HG03571 (cell line): ENCODE results near the gene KIF16B.

Experiments used
- ATAC-seq: cut with Tn5 transposase; IDR thresholded peaks from one replicate; pipeline ENCODE4 v1.9.1; 2021; ENCODE audit not compliant: unreplicated experiment

Gene KIF16B, protein sequence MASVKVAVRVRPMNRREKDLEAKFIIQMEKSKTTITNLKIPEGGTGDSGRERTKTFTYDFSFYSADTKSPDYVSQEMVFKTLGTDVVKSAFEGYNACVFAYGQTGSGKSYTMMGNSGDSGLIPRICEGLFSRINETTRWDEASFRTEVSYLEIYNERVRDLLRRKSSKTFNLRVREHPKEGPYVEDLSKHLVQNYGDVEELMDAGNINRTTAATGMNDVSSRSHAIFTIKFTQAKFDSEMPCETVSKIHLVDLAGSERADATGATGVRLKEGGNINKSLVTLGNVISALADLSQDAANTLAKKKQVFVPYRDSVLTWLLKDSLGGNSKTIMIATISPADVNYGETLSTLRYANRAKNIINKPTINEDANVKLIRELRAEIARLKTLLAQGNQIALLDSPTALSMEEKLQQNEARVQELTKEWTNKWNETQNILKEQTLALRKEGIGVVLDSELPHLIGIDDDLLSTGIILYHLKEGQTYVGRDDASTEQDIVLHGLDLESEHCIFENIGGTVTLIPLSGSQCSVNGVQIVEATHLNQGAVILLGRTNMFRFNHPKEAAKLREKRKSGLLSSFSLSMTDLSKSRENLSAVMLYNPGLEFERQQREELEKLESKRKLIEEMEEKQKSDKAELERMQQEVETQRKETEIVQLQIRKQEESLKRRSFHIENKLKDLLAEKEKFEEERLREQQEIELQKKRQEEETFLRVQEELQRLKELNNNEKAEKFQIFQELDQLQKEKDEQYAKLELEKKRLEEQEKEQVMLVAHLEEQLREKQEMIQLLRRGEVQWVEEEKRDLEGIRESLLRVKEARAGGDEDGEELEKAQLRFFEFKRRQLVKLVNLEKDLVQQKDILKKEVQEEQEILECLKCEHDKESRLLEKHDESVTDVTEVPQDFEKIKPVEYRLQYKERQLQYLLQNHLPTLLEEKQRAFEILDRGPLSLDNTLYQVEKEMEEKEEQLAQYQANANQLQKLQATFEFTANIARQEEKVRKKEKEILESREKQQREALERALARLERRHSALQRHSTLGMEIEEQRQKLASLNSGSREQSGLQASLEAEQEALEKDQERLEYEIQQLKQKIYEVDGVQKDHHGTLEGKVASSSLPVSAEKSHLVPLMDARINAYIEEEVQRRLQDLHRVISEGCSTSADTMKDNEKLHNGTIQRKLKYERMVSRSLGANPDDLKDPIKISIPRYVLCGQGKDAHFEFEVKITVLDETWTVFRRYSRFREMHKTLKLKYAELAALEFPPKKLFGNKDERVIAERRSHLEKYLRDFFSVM (N-terminal part only)

DNA sequence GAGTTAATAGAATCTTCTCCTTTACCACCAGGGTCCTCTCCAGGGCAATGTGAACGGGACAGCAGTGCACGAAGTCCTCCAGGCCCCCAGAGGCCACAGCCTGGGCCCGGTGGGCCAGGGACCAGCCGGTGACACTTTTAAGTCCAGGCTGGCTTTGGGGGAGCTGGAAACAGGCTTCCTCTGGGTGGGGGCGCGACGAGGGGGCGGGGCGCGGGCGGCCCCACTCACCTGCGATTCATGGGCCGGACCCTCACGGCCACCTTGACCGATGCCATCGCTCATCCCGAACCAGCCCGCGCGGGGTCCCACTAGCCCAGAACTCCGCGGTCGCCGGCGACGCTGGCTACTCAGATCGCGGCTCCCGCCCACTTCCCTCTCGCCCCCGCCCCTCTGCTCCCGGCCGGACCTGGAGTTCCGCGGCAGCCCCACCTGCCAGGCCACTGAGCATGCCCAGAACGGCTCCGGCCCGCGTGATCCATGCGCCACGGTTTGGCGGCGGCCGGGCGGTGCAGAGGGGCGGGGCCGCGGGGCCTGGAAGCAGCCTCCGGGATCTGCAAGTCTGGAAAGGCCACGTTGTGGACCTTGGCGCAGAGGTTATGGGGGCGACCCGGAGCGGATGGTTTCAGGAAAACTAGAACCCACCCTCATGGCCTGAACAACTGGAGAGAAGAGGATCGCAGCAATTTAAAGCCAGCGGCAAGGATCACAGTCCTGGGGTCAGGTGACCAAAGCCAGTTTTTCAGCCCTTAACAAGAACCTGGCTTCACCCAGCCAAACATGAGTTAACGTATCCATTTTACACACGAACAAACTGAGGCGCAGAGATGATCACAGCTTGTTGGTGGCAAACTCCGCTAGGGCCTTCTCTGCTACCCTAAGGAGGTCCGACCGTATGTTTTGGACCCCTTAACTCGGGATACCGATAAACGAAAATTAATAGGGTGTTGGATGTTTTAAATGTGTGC is at the start of gene KIF16B:
TSS of gene KIF16B (minus strand) at position 448 of the 965 bp plus-strand sequence. CDS start at position 275, 173 bp downstream.
- ATAC-seq = peak; percentile 79

DNA sequence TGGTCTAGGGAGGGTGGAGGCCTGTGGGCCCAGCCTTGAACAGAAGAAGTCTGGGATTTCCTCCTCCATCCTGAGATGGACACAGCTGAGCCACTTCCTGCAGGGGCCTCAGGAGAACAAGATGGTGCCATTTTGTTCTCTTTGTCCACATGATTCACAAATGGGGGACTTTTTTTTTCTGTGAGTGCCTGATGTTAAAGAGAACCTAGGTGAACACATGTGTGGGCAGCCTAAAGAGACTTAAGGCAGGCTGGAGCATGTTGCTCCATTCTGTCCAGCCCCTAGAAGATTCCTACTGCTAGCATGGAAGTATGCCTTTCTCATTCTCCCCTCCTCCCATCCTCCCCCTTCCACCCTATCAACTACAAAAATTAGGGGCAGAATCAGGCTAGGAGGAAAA is 49.3 kb upstream of the KIF16B start:
- no peak for ATAC-seq

DNA sequence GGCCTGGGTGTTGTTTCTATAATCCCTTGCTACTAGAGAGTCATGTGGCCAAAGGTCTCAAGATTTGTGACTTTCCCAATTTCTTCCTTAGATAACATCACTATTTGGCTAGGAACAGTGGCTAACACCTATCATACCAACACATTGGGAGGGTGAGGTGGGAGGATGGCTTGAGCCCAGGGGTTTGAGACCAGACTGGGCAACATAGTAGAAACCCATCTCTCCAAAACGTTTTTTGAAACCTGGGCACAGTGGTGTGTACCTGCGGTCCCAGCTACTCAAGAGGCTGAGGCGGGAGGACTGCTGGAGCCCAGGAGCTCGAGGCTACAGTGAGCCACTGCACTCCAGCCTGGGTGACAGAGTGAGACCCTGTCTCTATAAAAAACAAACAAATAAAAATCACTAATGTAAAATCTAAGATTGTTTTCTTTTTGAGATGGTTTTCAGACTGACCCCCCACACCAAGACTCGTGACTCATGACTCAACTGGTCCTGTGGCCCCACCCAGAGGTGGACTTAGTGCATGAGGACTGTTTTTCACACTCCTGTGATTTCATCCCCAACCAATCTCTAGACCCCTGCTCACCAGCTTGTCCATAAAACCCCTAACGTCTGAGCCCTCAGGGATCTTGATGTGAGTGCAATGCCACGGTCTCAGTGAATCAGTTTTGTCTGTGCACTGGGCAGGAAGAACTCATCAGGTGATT is 48.3 kb upstream of the KIF16B start:
- ATAC-seq = no peak

DNA sequence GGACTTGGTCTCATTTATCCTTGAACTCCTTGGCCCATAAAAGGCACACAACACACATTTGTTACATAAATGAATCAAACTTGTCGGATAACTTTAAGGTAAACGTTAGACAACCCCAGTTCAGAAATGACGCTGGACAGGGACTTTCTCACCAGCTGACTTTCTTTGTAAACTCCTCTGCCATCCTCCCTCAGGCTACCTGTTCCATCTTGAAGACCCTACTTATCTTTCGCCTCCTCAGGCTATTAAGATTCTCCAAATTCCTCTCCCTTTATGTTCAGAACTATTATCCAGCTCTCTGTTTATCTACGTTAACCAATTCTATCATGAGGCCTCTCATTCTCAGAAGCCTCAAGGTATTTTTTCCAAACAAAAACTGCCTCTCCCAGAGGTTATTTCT is 47.7 kb upstream of the KIF16B start:
- no peak for ATAC-seq

DNA sequence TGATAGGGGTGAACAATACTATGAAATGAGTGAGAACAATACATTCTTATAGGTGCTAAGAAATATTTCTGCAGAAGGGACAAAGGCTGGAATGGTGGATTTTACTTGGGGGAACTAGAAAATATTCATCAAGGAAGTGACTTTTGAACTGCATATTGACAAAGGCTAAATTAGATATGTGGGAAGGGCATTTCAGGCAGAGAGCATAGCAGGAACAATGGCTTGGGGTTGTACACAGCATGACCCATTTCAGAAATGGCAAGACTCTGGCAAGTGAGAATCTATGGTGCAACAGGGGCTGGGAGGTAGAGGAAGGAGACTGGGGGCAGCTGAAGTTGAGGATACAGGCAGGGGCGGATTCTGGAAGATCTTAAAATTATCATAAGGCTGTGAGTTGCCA is 46.7 kb upstream of the KIF16B start:
- no peak for ATAC-seq

DNA sequence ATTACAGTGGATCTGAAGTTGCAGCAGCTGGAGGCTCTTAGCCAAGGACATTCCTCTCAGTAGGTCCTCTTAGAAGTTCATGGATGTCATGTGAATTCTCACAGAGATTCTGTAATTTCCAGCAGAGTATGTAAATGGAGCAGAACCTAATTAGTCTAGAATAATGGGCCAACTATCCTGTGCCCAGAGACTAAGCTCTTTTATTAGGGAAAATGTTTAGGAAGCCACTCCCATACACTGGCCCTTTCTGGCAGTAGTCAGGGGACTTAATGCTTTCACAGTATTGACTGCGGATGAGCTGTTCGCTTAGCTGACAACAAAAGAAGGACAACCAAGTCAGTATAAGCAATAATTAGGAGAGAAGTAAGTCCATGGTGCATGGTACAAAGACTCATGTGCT is 43.8 kb upstream of the KIF16B start:
- no peak for ATAC-seq

DNA sequence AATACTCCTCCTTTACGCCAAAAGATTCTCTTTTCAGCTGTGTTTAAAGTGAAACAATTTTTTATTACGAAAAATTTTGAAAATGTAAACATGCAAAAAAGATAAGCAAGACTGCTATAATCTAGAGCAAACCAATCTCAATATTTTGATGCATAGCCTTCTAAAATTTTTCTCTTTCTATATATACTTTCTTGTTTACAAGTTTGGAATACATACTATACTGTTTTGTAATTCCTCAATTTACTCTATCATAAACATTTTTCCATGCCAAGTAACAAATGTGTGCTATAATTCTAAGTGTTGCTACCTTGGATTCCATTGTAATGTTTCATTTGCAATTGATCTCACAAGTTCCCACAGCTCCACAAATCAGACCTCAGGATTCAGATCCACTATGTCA is 43.1 kb upstream of the KIF16B start:
- no peak for ATAC-seq

DNA sequence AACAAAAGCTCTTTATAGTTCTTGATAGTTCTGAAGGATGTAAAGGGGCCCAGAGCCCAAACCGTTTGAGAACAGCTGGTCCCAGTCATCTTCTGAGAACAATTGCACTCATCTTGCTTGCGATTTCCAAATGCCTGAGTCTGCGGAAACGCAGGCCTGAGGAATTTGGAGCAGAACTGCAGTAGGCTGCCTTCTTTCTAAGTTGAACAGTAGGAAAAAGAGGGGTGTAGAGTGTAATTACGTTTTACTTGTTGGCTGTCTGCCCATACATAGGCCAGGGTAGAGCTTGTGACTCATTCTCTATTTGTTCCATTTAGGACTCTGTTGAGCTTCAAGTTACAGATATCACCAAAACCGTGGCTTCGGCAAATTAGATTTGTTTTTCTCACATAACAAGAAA is 42.0 kb upstream of the KIF16B start:
- ATAC-seq = no peak

DNA sequence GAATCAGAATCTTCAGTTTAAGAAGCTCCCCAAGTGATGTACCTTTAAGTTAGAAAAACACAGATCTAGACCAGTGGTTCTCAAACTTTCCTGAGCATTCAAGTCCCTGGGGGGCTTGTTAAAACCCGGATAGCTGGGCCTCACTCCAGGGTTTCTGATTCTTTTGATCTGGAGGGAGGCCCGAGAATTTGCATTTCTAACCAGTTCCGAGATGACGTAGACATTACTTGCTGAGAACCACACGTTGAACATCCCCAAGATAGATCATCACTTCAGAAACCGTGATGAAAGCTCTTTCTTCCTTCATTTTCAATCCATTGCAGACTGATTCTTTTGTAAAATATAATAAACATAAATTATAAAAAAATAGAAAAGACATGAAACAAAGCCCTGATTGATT is 40.7 kb upstream of the KIF16B start:
- ATAC-seq = no peak

DNA sequence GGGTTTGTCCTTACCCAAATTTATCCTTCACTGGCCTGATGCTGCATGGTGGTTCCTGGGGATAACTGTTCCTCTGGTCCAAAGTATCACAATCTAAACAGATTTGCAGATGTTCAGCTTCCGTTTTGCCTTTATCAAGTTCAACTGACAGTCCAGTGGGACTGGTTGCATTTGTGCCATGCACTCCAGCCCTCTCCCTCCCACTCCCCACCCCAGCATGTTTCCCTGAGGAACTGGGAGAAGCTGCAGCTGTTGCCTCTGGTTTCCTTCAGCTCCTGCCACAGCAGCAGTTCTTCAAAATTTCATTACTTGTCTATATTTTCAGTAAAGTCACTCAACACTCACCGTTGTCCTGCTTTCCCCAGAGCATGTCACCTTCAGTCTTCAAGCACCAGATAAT is 39.5 kb upstream of the KIF16B start:
- ATAC-seq = no peak

DNA sequence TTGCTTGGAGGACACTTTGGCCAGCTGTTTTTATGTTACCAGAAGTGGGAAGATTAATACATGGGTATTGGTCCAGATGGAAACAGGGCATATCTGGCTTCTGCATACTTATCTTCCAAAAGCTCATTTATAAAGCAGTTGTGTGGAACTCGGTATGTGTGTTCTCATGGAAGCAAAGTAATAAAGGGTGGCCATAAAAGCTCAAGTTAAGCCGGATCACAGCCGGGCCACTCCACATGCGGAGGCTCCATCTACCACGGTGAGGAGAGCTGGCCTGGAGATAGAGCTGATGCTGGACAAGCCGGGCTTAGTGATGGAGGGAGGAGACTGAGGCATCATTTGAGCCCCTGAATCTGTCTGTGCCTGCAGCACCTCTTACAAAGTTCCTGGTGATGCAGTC is 38.6 kb upstream of the KIF16B start:
- no peak for ATAC-seq

DNA sequence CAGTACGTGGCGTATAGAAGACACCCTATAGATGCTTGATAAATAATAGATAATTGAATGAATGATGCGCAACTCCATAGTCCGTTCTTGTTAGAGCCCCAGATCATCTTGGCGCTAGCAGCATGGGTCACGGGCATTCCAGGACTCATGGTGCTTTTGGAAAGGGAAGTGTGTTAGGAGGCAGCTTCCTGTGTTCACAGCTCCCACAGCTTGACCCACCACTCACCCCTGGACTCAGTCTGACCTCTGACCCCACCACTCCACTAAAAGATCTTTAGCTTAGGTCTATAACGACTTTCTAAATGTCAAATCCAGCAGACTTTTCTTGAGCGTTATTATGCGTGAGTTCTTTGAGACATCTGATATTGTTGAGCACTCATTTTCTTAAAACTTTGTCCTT is 35.8 kb upstream of the KIF16B start:
- ATAC-seq = no peak

DNA sequence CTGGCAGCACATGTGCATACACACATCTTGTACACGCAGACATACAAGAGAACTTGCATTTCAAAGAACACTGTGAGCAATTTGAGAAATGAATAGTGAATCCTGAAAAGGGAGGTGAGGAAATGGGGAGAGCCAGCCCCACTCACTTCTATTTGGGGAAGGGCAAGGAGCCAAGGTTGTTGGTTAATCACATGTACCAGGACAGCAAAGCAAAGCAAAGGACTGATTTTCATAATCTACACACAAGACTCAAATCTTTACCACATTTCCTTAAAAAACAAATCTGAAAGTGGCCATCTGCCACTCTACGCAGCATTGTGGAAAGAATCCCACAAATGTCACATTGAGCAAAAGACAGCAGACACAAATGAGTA is 35.0 kb upstream of the KIF16B start:
- ATAC-seq = no peak

DNA sequence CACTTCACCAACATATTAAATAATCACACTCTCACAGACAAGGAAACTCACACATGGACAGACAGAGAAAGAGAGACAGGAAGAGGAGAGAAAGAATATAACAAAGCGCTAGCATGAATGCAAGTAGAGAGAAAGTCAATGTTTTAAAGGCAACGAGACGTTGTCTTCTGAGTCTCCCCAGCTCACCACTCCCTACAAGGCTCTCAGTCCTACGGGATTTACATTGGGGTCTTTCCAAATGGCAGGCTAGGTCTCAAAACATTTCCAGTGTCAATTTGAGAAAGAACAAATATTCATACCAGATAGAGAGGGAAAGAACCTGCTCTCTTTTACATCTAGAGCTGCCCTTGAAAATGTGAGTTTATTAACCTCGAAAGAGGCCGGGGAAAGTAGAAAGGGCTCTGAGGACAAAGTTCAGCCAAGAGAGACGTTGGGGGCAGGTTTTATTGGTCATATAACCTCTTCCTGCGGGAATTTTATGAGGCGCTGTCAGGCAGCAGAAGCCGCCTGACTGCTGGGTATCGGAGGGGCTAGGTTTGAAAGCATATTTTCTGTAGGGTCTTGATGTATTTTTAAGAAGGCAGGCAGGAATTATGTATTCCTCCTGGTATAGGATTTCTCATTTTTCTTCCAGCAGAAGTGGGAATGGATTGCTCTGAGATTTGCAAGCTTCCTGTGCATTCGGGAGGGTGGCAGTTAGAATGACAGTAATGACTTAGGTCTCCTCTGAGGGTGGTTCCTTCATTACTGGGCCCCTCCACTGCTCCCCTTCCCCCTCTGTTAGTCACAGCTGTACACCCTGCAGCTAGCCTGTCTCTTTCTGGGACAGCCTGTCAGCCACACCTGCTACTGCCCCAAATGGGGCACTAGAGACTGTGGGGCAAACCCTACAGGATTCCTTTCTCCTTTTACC is 34.4 kb upstream of the KIF16B start:
- no peak for ATAC-seq

DNA sequence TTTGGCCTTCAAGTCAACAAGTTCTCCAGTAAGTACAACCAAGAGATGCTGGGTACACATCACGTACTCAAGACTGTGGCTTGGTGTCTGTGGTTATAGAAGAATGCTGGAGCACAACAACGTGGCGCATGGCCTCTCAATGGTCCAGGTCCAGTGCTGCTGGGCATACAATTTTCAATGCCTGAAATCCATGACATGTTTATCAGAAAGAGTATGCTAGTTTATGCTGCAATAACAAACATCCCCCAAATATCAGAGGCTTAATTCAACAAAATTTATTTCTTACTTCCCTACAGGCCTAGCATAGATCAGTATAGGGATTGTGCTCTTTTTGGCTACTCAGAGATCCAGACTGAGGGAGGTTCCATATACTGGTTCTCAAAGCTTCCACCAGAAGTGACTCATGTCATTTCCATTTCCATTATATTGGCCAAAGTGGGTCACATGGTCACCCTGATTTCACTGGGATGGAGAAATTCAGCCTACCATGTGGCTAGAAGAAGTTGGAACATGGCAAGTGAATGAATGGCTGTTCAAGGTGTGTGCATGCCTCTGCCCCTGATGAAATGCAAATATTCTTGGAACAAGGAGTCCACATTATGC is 33.3 kb upstream of the KIF16B start:
- no peak for ATAC-seq

DNA sequence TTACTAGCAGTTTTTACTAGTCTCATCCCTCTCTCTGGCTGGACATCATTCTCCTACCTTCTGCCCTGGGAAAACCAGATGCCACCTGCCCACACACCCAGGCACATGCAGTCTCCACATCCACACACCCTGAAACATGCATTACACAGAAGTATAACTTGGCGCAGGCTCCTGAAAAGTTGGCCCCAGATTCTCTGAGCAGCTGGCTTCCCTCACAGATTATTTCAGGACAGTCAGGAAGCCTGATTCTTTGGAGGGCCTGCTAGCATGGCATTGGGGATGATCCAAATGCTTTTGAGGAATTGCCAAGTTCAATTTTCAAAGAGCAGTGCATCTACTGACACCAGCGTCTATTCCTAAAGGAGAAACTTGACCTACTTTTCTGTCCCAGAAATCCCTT is 27.8 kb upstream of the KIF16B start:
- ATAC-seq = no peak

DNA sequence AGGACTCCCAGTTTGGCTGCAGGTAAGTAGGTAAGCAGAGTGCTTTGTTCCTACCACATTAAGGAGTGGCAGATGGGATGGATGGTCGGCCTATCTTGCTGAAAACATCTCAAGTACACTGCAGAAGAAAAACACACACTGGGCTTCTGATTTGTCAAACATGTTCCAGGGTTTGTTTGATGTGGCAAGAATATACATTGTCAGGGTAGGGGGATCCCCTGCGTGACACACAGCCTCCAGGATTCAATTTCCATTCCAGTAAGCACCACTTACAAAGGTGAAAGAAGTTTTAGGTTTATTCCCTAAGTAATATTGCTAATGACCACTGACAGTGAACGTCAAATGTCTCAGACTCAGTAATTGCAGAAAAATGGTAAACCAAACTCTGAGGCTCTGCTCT is 26.0 kb upstream of the KIF16B start:
- ATAC-seq = no peak

DNA sequence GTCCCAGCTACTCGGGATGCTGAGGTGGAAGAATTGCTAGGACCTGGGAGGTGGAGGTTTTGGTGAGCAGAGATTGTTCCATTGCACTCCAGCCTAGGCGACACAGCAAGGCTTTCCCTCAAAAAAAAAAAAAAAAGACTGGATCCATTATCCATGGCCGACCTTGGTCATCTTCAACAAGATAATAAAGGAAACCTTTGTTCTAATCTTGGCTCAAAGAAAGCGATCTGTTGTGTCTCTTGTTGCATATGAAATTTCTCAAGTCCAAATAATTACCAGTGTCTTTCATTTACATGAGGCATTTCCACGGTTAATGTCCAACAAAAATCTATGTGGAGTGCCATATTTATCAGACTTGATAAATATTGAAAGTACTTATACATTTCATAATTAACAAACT is 23.7 kb upstream of the KIF16B start:
- no peak for ATAC-seq
